HG03280 (cell line): ENCODE measurements around the gene MAGI1.
"Not testable (repeated sequence)": the region's sequence is repeated elsewhere in the genome, so short reads cannot be mapped to it uniquely, and the experiment has no call there.

Experiments
- ATAC-seq: cut with Tn5 transposase; IDR thresholded peaks from one replicate; pipeline ENCODE4 v1.9.1; 2021; ENCODE audit warnings: mild to moderate bottlenecking, moderate library complexity; ENCODE audit not compliant: unreplicated experiment

The MAGI1 gene

GRCh38 chr3:66038726-66039589 lies at the start of gene MAGI1:
Gene MAGI1 (minus strand): TSS chr3:66038918. CDS start chr3:66038308, 610 bp downstream.
- ATAC-seq, result peak; percentile 82

- no peak for ATAC-seq
Measured at GRCh38 chr3:66083784-66084213, 45.1 kb upstream of the MAGI1 start.

- no peak for ATAC-seq
Measured at GRCh38 chr3:66083096-66083678, 44.5 kb upstream of the MAGI1 start.

GRCh38 chr3:66082679-66083078 lies 44.0 kb upstream of the MAGI1 start:
- no peak for ATAC-seq

GRCh38 chr3:66080167-66080566 lies 41.4 kb upstream of the MAGI1 start:
- ATAC-seq, result no peak

GRCh38 chr3:66077973-66078372 lies 39.3 kb upstream of the MAGI1 start:
- no peak for ATAC-seq

GRCh38 chr3:66076861-66077470 lies 38.2 kb upstream of the MAGI1 start:
- ATAC-seq, result no peak

GRCh38 chr3:66075281-66075680 lies 36.6 kb upstream of the MAGI1 start:
- ATAC-seq, result no peak

- no peak for ATAC-seq
Measured at GRCh38 chr3:66073464-66074141, 34.9 kb upstream of the MAGI1 start.

- ATAC-seq, result no peak
Measured at GRCh38 chr3:66068255-66068654, 29.5 kb upstream of the MAGI1 start.

- no peak for ATAC-seq
Measured at GRCh38 chr3:66066963-66067617, 28.4 kb upstream of the MAGI1 start.

GRCh38 chr3:66055289-66055688 lies 16.6 kb upstream of the MAGI1 start:
- no peak for ATAC-seq

GRCh38 chr3:66053550-66054094 lies 14.9 kb upstream of the MAGI1 start:
- no peak for ATAC-seq

- no peak for ATAC-seq
Measured at GRCh38 chr3:66052721-66053549, 14.2 kb upstream of the MAGI1 start.

GRCh38 chr3:66050821-66051220 lies 12.1 kb upstream of the MAGI1 start:
- no peak for ATAC-seq

GRCh38 chr3:66048051-66048395 lies 9.3 kb upstream of the MAGI1 start:
- no peak for ATAC-seq

GRCh38 chr3:66047311-66048050 lies 8.8 kb upstream of the MAGI1 start:
- no peak for ATAC-seq

- not testable (repeated sequence) for ATAC-seq
Measured at GRCh38 chr3:66046321-66046720, 7.6 kb upstream of the MAGI1 start.

- ATAC-seq, result no peak
Measured at GRCh38 chr3:66041828-66042227, 3.1 kb upstream of the MAGI1 start.
